Gastrocnemius medialis (tissue), 4 donors: ENCODE results near the gene ERC2. TPM values are rescaled to one million over a fixed set of nuclear protein-coding genes. Genes with fewer than 3 reads are reported as not detected.

Experiments used
- ATAC-seq, 2 donors: fragments of 150-250 bp; one replicate each; pipeline ENCODE4 v1.9.1; 2016
- DNase-seq, 2 donors: peaks; one replicate each; pipeline ENCODE4 v3.0.0-alpha.2; 2019
- H3K27ac ChIP-seq, 4 donors: fragments of 200-600 bp; sonication (generic); 1 replicate in 1 of 4; 2 replicates in 3 of 4; pipeline ENCODE4 v1.5.1; 2016 to 2018; ENCODE audit warnings: mild to moderate bottlenecking in 2 of 4, moderate library complexity in 1 of 4
- H3K27me3 ChIP-seq, 3 donors: fragments of 200-600 bp; sonication (generic) in 2 of 3; 1 replicate in 1 of 3; 2 replicates in 2 of 3; pipeline versions ENCODE4 v1.5.1 to v1.6.0; 2016 to 2019; ENCODE audit warnings: mild to moderate bottlenecking in 1 of 3, moderate library complexity in 1 of 3
- H3K36me3 ChIP-seq, 2 donors: fragments of 200-600 bp; sonication (generic) in 1 of 2; one replicate each; pipeline ENCODE4 v1.5.1; 2017 to 2018
- H3K4me1 ChIP-seq, 2 donors: fragments of 200-600 bp; sonication (generic) in 1 of 2; one replicate each; pipeline ENCODE4 v1.5.1; 2016 to 2017; ENCODE audit warnings: mild to moderate bottlenecking in 2 of 2
- H3K4me3 ChIP-seq, 4 donors: fragments of 200-600 bp; sonication (generic) in 3 of 4; 1 replicate in 1 of 4; 2 replicates in 3 of 4; pipeline ENCODE4 v1.5.1; 2016 to 2019; ENCODE audit warnings: mild to moderate bottlenecking in 2 of 4
- H3K9me3 ChIP-seq, 3 donors: fragments of 200-600 bp; sonication (generic) in 2 of 3; 1 replicate in 1 of 3; 2 replicates in 2 of 3; pipeline ENCODE4 v1.5.1; 2016 to 2019
- CTCF ChIP-seq, 5 experiments: fragments of 450-650 bp in 3 of 5; fragments of 200-600 bp in 2 of 5; sonication (generic) in 2 of 5; IDR thresholded peaks in 4 of 5; conservative IDR thresholded peaks in 1 of 5; 1 replicate in 4 of 5; 2 replicates in 1 of 5; pipeline ENCODE4 v1.5.1; 2016 to 2019; ENCODE audit warnings: antibody characterized with exemption in 5 of 5, mild to moderate bottlenecking in 3 of 5, moderate library complexity in 3 of 5
- POLR2A ChIP-seq, 2 donors: fragments of 450-650 bp; IDR thresholded peaks; one replicate each; pipeline ENCODE4 v1.6.1; 2017; ENCODE audit warnings: antibody characterized with exemption in 2 of 2, mild to moderate bottlenecking in 2 of 2, moderate library complexity in 2 of 2
- in situ Hi-C, 4 donors: fragments of 200-750 bp; cut with MboI; loops; one replicate each; pipeline versions ENCODE4 v1.15.0 to v1.8.0; 2017; ENCODE audit warnings: low sequenced_read_pairs in 4 of 4
- intact Hi-C: fragments of 100-400 bp; cut with DNase I; formaldehyde crosslinking; loops from one replicate; pipeline ENCODE4 v1.15.1; 2023; ENCODE audit warnings: low total_unique reads
- total RNA-seq, 4 donors: library from RNA; depleted of rRNA; stranded (reverse); fragments of >200 nt; gene quantifications; one replicate each; pipeline versions ENCODE4 v1.1.0 to v1.2.3, GENCODE V29; 2016

Gene ERC2
- total RNA-seq, 4 donors from 2014 or later = not detected

- DNase-seq = no peak
- Histone ChIP-seq H3K27me3 (no peaks in the 10 kb centered on the region), H3K36me3 (no peaks in the 10 kb centered on the region), H3K4me3 (no peak overlapping the region), H3K27ac (no peak overlapping the region), H3K4me1 (no peaks in the 10 kb centered on the region), H3K9me3 (no peaks in the 10 kb centered on the region)
- no peak for ATAC-seq
- in situ Hi-C loops (no loop called here), intact Hi-C loops (no loop called here)
- TF ChIP-seq CTCF (IDR thresholded peaks at IDR 0.05 in 4 of 5, conservative IDR thresholded peaks at IDR 0.05 in 1 of 5) (no peak), POLR2A (IDR thresholded peaks at IDR 0.05) (no peak)
Observed at GRCh38 chr3:55942868-55943267, 525.4 kb downstream of the ERC2 start.

GRCh38 chr3:55939287-55939686, 529.0 kb downstream of the ERC2 start:
- TF ChIP-seq POLR2A (IDR thresholded peaks at IDR 0.05) (no peak), CTCF (IDR thresholded peaks at IDR 0.05 in 4 of 5, conservative IDR thresholded peaks at IDR 0.05 in 1 of 5) (no peak)
- H3K4me3 ChIP-seq = no peak overlapping the region
- intact Hi-C loops = no loop called here
- in situ Hi-C loops = no loop called here
- ATAC-seq (no peak), DNase-seq (no peak)
- no peak overlapping the region for H3K27ac ChIP-seq
- no peaks in the 10 kb centered on the region for H3K36me3 ChIP-seq
- H3K9me3 ChIP-seq = no peaks in the 10 kb centered on the region
- no peaks in the 10 kb centered on the region for H3K27me3 ChIP-seq
- no peaks in the 10 kb centered on the region for H3K4me1 ChIP-seq

GRCh38 chr3:55937301-55937700, 531.0 kb downstream of the ERC2 start:
- TF ChIP-seq CTCF (IDR thresholded peaks at IDR 0.05 in 4 of 5, conservative IDR thresholded peaks at IDR 0.05 in 1 of 5) = no peak
- no peak for TF ChIP-seq POLR2A (IDR thresholded peaks at IDR 0.05)
- Histone ChIP-seq H3K36me3 (no peaks in the 10 kb centered on the region), H3K4me1 (no peaks in the 10 kb centered on the region), H3K9me3 (no peaks in the 10 kb centered on the region), H3K4me3 (no peak overlapping the region), H3K27ac (no peak overlapping the region), H3K27me3 (no peaks in the 10 kb centered on the region)
- intact Hi-C loops = no loop called here
- in situ Hi-C loops = no loop called here
- DNase-seq (no peak), ATAC-seq (no peak)

- Histone ChIP-seq H3K4me1 (no peaks in the 10 kb centered on the region), H3K27ac (no peak overlapping the region), H3K9me3 (no peaks in the 10 kb centered on the region), H3K27me3 (no peaks in the 10 kb centered on the region), H3K36me3 (no peaks in the 10 kb centered on the region), H3K4me3 (no peak overlapping the region)
- ATAC-seq (no peak), DNase-seq (no peak)
- TF ChIP-seq POLR2A (IDR thresholded peaks at IDR 0.05) = no peak
- TF ChIP-seq CTCF (IDR thresholded peaks at IDR 0.05 in 4 of 5, conservative IDR thresholded peaks at IDR 0.05 in 1 of 5) = no peak
- in situ Hi-C loops = no loop called here
- intact Hi-C loops = no loop called here
Observed at GRCh38 chr3:55936549-55937052, 531.7 kb downstream of the ERC2 start.

- DNase-seq (no peak), ATAC-seq (no peak)
- H3K9me3 ChIP-seq = no peaks in the 10 kb centered on the region
- H3K27ac ChIP-seq = no peak overlapping the region
- in situ Hi-C loops = no loop called here
- H3K27me3 ChIP-seq = no peaks in the 10 kb centered on the region
- intact Hi-C loops = no loop called here
- H3K4me1 ChIP-seq = no peaks in the 10 kb centered on the region
- no peak overlapping the region for H3K4me3 ChIP-seq
- no peaks in the 10 kb centered on the region for H3K36me3 ChIP-seq
- TF ChIP-seq CTCF (IDR thresholded peaks at IDR 0.05 in 4 of 5, conservative IDR thresholded peaks at IDR 0.05 in 1 of 5) (no peak), POLR2A (IDR thresholded peaks at IDR 0.05) (no peak)
Observed at GRCh38 chr3:55935241-55935640, 533.0 kb downstream of the ERC2 start.
